Measurements from ENCODE around the gene BRD7.

The BRD7 gene

DNA sequence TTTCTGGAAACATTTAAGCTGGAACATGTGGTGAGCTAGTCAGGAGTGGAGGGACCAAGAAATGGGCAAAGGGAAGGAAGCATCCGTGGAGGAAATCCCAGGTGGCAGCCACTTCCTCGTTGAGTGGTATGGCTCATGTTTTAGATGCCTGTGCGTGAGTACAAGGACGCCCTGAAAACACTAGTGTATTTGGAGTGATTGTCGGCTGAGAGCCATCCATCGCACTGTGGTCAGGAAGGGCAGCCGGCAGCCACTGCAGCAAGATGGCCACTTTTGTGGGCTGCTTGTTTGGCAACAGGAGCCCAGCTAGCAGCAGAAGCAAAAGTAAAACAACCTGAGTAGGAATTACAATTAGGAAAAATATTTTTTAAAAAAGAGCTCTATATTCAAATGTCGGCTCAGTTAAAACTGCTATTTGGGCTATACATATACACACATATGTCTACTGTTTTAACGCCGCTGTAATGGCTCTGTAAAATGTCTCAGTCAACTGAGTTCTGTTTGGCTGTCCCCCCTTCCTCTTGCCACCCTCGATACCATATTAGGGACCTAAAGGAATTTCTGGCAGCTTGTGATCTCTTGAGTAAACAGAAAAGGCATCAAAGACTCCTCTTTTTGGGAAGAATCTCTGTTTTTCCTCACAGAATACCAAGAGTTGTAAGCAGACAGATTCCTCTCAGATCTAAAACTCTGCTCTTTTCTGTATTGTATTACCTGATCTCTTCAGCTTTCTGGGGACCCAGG, 39.2 kb downstream of the BRD7 start:
- Mint-ChIP-seq H3K4me1 (ENCODE audit: low read depth) (peaks cover 30% of the 10 kb centered on the region), H3K9me3 (no peaks in the 10 kb centered on the region), H3K36me3 (ENCODE audit: low read depth) (peaks cover 41% of the 10 kb centered on the region), H3K4me3 (no peak overlapping the region), H3K27ac (no peak overlapping the region), H3K27me3 (ENCODE audit: low read depth) (no peaks in the 10 kb centered on the region)

DNA sequence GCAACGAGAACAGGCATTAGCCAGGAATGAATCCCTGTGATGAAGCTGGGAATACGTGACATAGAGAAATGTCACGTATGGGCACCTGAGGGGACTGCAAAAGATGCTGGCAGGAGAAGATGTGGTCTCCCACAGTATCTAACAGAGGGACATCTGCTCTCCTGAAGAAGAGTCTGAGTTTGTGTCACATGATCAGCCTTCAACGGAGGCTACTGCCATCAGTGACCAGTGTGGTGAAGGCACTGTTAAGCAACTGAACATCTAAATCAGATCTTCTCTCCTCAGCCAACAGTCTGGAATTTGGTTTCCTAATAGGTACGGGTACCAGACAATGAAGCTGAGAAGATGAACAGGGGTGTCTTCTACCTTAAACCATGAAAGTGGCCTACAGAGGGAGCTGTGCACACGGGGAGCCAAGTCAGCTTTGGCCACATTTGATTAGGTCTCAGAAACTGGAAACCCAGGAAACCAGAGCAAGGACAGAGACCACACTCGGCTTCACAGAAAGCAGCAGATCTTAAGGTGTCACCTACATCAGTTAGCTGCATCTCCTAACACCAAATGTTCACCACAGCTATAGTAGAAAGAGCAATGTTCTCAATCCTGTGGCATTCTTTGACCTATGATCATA, 41.8 kb downstream of the BRD7 start:
- H3K4me1 Mint-ChIP-seq (ENCODE audit: low read depth), result peaks cover 41% of the 10 kb centered on the region
- H3K4me3 Mint-ChIP-seq, result no peak overlapping the region
- no peaks in the 10 kb centered on the region for H3K9me3 Mint-ChIP-seq
- H3K36me3 Mint-ChIP-seq (ENCODE audit: low read depth), result peaks cover 36% of the 10 kb centered on the region
- no peaks in the 10 kb centered on the region for H3K27me3 Mint-ChIP-seq (ENCODE audit: low read depth)
- peak overlapping the region; percentile 73 for H3K27ac Mint-ChIP-seq

DNA sequence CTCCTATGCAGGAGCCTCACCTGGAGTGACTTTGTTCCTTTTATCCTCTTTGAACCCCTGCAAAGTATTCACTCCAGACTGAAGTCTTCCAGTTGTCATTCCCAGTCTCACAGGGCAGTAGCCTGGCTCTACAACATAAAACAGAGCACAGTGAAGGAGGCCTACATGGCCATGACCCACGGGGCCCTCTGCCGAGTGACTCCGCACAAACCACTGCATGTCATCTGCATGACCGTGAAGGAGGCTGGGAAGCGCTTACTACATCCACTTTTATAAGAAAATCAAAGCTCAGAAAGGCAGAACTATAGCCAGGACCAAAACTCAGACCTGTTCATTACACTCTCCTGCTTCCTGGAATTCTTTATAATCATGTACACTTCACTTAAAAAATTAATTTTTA, 42.5 kb downstream of the BRD7 start:
- Mint-ChIP-seq H3K27ac (no peak overlapping the region), H3K9me3 (no peaks in the 10 kb centered on the region), H3K27me3 (ENCODE audit: low read depth) (no peaks in the 10 kb centered on the region), H3K4me3 (no peak overlapping the region), H3K36me3 (ENCODE audit: low read depth) (peaks cover 35% of the 10 kb centered on the region), H3K4me1 (ENCODE audit: low read depth) (peaks cover 36% of the 10 kb centered on the region)

GRCh38 chr16:50324345-50324744, 44.4 kb downstream of the BRD7 start:
- no peaks in the 10 kb centered on the region for H3K9me3 Mint-ChIP-seq
- H3K27me3 Mint-ChIP-seq (ENCODE audit: low read depth), result no peaks in the 10 kb centered on the region
- H3K4me1 Mint-ChIP-seq (ENCODE audit: low read depth), result peaks cover 32% of the 10 kb centered on the region
- H3K27ac Mint-ChIP-seq, result no peak overlapping the region
- peak overlapping the region; percentile 14 for H3K4me3 Mint-ChIP-seq
- peaks cover 35% of the 10 kb centered on the region for H3K36me3 Mint-ChIP-seq (ENCODE audit: low read depth)

- Mint-ChIP-seq H3K36me3 (ENCODE audit: low read depth) (peaks cover 36% of the 10 kb centered on the region), H3K27me3 (ENCODE audit: low read depth) (no peaks in the 10 kb centered on the region), H3K27ac (no peak overlapping the region), H3K4me1 (ENCODE audit: low read depth) (peaks cover 33% of the 10 kb centered on the region), H3K4me3 (no peak overlapping the region), H3K9me3 (no peaks in the 10 kb centered on the region)
Measured at GRCh38 chr16:50323335-50324011, 45.3 kb downstream of the BRD7 start.

- no peak overlapping the region for H3K27ac Mint-ChIP-seq
- H3K27me3 Mint-ChIP-seq (ENCODE audit: low read depth), result no peaks in the 10 kb centered on the region
- H3K36me3 Mint-ChIP-seq (ENCODE audit: low read depth), result peaks cover 39% of the 10 kb centered on the region
- H3K4me3 Mint-ChIP-seq, result no peak overlapping the region
- no peaks in the 10 kb centered on the region for H3K9me3 Mint-ChIP-seq
- peaks cover 29% of the 10 kb centered on the region for H3K4me1 Mint-ChIP-seq (ENCODE audit: low read depth)
Measured at GRCh38 chr16:50322333-50322732, 46.5 kb downstream of the BRD7 start.

GRCh38 chr16:50320310-50320709, 48.5 kb downstream of the BRD7 start:
- H3K27ac Mint-ChIP-seq, result no peak overlapping the region
- H3K4me1 Mint-ChIP-seq (ENCODE audit: low read depth), result peaks cover 21% of the 10 kb centered on the region
- H3K36me3 Mint-ChIP-seq (ENCODE audit: low read depth), result peaks cover 51% of the 10 kb centered on the region
- no peaks in the 10 kb centered on the region for H3K27me3 Mint-ChIP-seq (ENCODE audit: low read depth)
- H3K4me3 Mint-ChIP-seq, result no peak overlapping the region
- no peaks in the 10 kb centered on the region for H3K9me3 Mint-ChIP-seq

DNA sequence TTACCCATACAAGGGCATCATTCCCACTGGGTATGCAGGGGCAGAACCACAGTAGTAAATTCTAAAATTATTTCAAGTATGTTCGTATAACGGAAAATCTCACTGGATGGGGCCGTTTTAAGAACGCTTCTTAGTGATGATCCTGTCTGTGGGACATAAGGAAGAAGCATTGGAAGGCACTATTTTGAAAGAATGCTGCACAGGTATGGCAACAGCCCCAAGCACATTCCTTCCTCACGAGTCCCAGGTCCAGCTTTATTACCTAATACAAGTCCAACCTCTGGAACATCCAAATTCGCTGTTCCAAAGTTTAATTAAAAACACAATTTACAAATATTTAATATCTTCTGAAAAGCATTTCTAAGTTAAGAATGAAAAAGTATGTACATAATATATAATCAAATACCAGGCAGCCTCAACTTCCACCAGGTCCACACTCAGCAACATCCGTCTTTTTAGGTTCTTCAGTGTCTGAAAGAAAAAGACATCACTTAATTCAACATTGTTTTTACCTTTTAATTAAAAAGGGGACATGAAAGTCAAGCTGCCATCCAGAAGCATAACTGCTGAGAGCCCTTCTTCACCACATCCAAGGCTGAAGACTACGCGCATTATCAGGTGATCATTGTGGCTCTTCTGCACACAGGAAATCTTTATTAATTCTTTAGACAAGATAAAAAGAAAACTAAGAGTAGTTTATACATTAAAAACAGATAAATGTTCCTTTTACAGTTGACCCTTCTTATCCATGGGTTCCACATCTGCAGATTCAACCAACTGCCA, 49.8 kb downstream of the BRD7 start:
- Mint-ChIP-seq H3K36me3 (ENCODE audit: low read depth) (peaks cover 46% of the 10 kb centered on the region), H3K4me1 (ENCODE audit: low read depth) (peaks cover 16% of the 10 kb centered on the region), H3K9me3 (no peaks in the 10 kb centered on the region), H3K27me3 (ENCODE audit: low read depth) (no peaks in the 10 kb centered on the region), H3K4me3 (no peak overlapping the region), H3K27ac (no peak overlapping the region)

DNA sequence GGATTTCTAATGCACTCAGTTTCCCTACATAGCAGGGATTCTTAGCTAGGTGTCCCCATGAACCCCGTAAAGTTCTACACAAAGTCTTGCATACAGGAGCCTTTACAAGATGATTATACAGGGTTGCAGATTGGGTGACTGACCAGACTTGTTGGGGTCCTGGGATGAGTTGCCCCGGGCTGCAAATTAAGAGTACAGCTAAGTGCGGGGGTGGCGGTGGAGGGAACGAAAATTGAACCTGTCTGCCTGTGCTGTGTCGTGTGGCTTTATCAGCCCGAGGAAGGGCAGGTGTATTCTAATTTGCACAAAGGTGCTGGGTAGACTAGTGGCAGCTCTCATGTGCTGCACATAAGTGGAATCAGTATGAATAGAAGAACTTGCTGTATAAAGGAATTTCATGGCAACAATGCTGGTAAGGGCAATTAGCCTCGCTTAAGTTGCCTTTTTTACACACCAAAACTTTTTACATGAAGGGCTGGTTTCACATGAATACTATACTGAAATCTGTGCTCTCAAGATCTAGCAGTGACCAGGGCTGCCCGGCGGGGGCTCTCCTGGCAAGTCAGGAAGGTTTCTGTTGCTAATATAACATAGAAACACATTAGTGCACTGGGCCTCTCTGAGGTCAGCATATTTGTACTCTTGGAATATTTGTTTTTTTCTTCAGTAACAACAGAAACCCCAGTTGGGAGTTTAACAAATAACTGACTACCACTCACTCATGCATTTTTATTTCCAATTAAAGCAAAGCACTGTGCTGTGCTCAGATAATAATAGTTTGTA, 51.7 kb downstream of the BRD7 start:
- peaks cover 55% of the 10 kb centered on the region for H3K36me3 Mint-ChIP-seq (ENCODE audit: low read depth)
- H3K4me3 Mint-ChIP-seq, result no peak overlapping the region
- peaks cover 22% of the 10 kb centered on the region for H3K4me1 Mint-ChIP-seq (ENCODE audit: low read depth)
- H3K27me3 Mint-ChIP-seq (ENCODE audit: low read depth), result no peaks in the 10 kb centered on the region
- no peaks in the 10 kb centered on the region for H3K9me3 Mint-ChIP-seq
- H3K27ac Mint-ChIP-seq, result no peak overlapping the region

- Mint-ChIP-seq H3K9me3 (no peaks in the 10 kb centered on the region), H3K27ac (no peak overlapping the region), H3K4me1 (ENCODE audit: low read depth) (peaks cover 22% of the 10 kb centered on the region), H3K36me3 (ENCODE audit: low read depth) (peaks cover 55% of the 10 kb centered on the region), H3K4me3 (no peak overlapping the region), H3K27me3 (ENCODE audit: low read depth) (no peaks in the 10 kb centered on the region)
Measured at GRCh38 chr16:50316102-50316847, 52.5 kb downstream of the BRD7 start.

GRCh38 chr16:50315346-50315997, 53.3 kb downstream of the BRD7 start:
- Mint-ChIP-seq H3K27ac (no peak overlapping the region), H3K36me3 (ENCODE audit: low read depth) (peaks cover 51% of the 10 kb centered on the region), H3K4me1 (ENCODE audit: low read depth) (peaks cover 22% of the 10 kb centered on the region), H3K4me3 (no peak overlapping the region), H3K9me3 (no peaks in the 10 kb centered on the region), H3K27me3 (ENCODE audit: low read depth) (no peaks in the 10 kb centered on the region)

DNA sequence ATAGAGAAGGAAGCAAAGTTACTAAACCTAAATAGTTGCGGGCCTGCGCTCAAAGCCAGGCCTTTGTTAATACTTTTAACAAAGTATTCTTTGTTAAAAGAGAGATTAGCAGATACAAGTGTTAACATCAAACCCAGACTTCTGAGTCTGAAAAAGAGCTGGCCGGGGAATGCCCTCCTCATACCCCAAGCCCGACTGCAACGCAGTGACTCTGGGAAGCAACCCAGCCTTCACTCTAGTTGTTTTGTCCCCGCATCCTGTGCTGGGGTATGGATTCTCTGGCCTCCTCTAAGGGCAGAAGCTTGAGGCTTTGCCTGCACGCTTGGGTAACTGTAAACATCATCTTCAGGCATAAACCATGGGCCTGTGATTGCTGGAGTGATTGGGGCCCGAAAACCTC, 54.1 kb downstream of the BRD7 start:
- Mint-ChIP-seq H3K36me3 (ENCODE audit: low read depth) (peaks cover 54% of the 10 kb centered on the region), H3K27ac (peak overlapping the region; percentile 28), H3K4me1 (ENCODE audit: low read depth) (peaks cover 28% of the 10 kb centered on the region), H3K4me3 (no peak overlapping the region), H3K9me3 (no peaks in the 10 kb centered on the region), H3K27me3 (ENCODE audit: low read depth) (no peaks in the 10 kb centered on the region)
